HL-60 (cell line): ENCODE results near the gene TARS1.

Experiments used
- CTCF ChIP-seq: IDR thresholded peaks from one replicate; pipeline ENCODE4 v1.5.1; 2011; ENCODE audit warnings: low read length, control low read depth, inconsistent platforms; ENCODE audit not compliant: insufficient read depth
- GABPA ChIP-seq: IDR thresholded peaks from 2 replicates; pipeline ENCODE4 v1.6.1; 2012; ENCODE audit warnings: low read depth

- no peak for TF ChIP-seq GABPA
- TF ChIP-seq CTCF, result no peak
Measured at GRCh38 chr5:33468775-33469435, 28.1 kb downstream of the TARS1 start.
